Measurements from ENCODE around the gene TARDBP.

DNA sequence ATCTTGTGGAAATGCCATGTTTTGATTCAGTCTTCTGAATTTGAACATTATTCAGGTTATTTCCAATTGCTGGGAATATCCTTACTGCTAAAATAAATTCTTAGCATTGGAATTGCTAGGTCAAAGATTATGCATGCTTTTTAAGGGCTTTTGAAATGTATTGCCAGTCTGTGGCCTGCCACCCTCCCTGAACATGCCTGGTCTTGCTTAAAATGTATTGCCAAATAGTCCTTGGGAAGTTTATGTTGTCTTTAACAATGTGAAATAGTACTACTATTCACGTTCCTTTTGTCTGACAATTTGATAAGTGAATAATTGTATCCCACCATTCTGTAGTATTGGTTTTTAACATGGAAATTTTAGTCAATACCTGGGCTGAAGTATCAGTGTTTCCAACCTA, 13.6 kb downstream of the TARDBP start:
- TF ChIP-seq, protein P1, sequence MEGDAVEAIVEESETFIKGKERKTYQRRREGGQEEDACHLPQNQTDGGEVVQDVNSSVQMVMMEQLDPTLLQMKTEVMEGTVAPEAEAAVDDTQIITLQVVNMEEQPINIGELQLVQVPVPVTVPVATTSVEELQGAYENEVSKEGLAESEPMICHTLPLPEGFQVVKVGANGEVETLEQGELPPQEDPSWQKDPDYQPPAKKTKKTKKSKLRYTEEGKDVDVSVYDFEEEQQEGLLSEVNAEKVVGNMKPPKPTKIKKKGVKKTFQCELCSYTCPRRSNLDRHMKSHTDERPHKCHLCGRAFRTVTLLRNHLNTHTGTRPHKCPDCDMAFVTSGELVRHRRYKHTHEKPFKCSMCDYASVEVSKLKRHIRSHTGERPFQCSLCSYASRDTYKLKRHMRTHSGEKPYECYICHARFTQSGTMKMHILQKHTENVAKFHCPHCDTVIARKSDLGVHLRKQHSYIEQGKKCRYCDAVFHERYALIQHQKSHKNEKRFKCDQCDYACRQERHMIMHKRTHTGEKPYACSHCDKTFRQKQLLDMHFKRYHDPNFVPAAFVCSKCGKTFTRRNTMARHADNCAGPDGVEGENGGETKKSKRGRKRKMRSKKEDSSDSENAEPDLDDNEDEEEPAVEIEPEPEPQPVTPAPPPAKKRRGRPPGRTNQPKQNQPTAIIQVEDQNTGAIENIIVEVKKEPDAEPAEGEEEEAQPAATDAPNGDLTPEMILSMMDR (IDR thresholded peaks at IDR 0.05) = no peak
- no peak for TF ChIP-seq EP300 (IDR thresholded peaks at IDR 0.05)
